C1 segment of cervical spinal cord (tissue), 14 donors: ENCODE data around the gene SH3TC1.
A peak's percentile ranks its signal among the peaks of the same experiment; 100 is the strongest.

ENCODE experiments used
- DNase-seq, 14 donors: peaks; one replicate each; lab custom pipeline; 2025; lab: John Stamatoyannopoulos, UW

The SH3TC1 gene

DNA sequence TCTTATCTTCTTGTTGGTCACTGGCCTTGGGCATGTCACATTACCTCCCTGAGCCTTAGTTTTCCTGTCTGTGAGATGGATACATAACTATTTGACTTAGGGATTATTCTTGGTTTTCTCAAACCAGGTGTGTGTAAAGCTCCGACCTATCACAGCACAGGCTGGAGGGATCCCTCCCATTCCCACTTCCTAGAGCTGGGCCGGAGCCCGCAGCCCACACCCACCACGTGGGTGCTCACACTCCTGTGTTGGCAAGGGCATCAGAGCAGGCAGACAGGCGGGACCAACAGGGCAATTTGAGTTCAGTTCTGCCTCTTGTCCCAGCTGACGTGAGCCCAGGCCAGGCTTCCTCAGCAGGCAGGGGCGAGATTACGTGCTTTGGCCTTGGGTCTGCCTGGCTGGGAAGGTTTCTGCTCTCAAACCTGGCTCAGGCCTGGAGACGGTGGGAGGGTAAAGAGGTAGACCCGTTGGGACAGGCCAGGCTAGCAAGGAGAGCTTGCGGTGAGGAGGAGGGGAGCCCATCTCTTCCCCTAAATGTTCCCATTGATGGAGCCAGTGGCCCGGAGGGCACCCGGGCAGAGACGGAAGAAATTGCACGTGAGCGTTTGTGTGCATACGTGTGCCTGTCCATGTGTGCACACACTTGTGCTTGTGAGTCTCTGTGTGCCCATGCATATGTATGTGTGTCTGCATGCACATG, 734 bp upstream of the SH3TC1 start:
- peak in 1 of 14 donors; percentile 65 for DNase-seq

DNA sequence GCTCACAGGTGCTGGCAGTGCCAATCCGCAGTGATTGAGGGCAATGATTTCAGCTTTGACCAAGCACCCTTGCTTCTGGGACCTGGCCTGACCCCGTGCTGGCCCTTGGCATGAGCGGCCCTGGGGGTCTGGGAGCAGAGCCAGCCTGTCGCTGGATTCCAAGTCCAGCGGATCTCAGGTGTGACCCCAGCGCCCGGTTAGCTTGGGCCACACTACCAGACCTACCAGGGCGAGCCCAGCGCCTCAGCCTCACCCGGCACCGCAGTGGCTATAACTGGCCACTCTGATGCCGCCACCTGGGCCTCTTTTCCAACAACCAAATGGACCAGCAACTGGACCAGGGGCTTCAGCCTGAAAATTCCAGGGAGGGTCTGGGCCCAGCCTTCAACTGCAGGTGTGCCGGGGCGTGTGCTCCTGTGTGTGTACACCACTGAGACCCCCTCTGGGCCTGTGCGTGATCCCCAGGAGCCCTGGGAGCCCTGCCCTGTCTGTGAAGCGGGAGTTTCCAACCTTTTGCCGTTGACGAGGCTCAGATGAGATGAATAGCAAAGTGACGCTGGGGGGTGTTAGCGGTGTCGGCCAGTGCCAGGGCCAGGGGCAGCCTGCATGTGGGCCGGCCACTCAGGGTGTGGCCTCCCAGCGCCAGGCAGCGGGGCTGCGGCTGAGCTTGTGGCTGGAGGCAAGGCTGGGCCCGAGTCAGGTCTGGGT, 658 bp downstream of the SH3TC1 start:
- DNase-seq: no peak

DNA sequence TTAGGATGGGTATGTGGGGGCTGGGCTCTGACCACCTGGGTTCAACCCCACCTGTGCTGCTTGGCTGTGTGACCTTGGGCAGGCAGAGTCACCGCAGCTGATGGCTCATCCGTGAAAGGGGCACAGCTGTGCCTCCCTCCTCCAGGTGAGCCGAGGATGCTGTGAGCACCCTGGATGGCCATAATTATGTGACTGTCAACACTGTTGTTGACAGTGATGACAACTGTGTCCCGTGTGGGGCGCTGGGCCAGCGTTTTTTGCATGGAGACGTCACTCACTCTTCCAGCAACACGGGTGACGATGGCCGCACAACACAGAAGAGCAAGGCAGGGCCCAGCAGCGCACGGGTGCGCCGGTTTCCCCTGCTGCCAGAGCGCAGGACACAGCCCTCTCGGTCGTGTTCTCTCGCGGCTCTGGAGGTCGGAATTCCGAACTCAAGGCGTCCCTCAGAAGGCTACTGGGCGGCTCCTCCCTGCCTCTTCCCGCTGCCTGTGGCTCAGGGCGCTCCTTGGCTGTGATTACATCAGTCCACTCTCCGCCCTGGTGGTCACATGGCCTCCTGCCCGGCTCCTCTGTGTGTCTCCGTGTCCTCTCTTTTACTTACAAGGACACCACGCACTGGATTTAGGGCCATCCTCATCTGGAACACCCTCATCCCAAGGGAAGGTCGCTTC, 1.3 kb downstream of the SH3TC1 start:
- peak in 2 of 14 donors; percentile 18 to 19 for DNase-seq

DNA sequence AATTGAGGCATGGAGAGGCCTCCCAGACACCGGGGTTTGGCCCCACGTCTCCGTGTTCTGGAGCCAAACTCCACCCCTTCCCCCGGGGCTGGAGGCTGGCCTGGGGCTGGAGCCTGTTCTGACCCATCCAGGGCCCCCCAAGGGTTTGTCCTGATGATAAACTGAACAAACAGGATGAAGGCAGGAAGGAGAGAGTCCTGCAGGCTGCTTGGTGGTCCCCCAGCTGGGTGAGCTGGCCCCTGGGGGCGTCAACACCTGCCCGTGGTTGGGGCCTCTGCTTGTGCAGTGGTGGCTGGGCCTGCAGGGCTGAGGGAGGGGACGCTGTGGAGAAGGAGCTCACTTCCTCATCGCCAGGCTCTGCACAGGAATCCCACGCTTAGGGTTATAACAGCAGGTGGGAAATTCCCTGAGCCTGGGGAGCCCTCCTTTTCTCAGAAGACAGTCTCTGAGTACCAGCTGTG, 2.3 kb downstream of the SH3TC1 start:
- peak in 1 of 14 donors; percentile 9 for DNase-seq

DNA sequence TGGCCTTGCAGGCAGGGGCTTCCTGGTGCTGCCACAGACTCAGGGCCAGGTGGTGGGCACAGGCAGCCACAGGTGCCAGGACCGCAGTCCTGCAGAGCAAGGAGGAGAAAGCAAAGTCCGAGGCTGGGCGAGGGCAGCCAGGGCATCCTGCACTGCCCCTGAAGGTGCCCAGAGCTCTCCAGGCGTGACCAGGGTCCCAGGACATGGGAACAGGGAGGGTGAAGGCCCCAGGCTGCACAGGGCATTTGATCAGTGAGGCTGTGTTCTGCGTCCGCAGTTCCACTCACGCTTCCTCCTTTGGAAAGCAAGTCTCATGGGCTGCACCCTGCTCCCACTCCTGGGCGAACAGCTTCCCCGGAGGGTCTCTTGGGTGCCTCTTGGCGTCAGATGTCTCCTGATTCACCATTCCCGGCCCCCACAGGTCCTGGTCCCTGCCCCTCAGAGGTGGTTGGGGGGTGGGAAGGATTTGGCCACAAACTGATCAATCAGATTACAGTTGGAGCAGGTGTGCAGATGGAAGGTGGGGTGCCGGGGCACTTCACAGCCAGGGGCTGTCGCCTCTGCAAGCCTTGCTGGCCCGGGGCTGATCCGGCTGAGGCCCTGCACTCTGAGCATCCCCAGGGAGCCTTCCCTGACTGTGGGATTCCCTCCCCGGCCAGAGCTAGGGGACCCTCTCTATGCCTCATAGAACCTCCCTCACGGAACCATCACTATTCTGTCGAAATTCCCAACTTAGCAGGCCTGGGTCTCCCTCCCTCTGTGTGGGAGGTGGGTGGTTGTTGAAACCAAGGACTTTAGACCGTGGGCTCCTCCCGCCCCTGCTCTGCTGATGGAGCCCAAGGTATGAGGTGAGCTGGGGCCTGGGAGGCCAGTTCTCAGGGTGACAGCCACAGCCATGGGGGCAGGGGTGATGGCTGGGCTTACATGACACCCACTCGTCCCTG, 3.3 kb downstream of the SH3TC1 start:
- DNase-seq: no peak

DNA sequence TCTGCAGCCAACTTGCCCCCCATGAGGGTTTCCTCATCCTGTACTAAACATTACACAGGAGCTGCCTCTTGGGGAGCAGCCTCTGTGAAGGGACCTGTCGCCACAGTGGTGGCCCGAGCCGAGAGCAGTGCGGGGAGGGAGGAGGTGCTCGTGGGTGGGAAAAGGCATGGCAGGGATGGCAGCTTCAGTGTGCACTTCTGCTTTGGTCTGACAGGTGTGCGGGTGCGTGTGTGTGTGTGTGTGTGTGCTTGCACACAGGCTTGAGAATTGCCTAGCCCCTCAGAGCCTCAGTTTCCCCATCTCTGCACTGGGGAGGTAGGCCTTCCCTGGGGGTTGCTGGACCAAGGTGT, 3.9 kb downstream of the SH3TC1 start:
- DNase-seq: no peak

DNA sequence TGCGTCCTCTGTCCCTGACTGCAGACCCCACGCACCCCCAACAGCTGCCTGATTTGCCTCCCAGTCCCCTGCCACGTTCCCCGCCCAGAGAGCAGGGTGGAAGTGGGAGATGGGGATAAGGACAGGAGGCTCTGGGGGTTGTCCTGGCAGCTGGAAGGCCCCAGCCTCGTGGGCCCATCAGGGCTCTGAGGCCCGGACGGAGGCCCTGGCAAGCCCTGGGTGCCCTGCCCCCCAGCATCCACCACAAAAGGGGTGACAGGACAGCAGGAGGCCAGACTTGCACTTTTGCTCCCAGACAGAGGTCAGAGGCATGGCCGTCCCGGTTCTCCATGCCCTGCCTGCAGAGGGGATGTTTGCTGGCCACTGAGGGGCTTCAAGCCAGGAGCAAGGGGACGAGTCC, 4.7 kb downstream of the SH3TC1 start:
- DNase-seq: no peak

DNA sequence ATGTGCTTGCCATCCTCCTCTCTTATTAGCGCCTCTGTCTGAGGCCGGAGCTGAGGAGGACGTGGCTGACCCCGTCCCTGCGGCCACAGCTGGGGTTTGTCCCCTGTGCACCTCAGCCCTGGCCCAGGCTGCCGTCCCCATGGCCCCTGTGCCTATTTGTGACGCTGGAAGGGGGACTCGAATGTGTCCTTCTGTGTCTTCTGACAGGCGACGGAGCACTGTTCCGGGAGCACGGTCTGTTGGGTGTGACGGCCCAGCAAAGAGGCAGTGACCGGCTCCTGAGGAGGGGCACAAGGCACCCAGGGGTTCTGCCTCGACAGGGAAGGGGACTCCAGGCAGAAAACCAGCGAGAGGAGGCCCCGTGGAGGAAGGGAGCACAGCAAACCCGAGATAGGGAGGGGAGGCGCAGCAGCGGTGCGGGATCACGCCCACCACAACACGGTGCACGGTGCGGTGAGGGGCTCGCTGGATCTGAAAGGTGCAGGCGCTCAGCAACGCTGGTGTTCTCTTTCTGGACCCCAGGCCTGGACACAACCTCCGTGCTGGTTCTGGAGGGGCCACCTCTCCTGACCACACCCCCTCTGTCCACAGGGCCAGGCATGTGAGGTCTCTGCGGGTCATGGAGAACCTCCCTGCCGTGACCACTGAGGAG, 5.6 kb downstream of the SH3TC1 start:
- no peak for DNase-seq

DNA sequence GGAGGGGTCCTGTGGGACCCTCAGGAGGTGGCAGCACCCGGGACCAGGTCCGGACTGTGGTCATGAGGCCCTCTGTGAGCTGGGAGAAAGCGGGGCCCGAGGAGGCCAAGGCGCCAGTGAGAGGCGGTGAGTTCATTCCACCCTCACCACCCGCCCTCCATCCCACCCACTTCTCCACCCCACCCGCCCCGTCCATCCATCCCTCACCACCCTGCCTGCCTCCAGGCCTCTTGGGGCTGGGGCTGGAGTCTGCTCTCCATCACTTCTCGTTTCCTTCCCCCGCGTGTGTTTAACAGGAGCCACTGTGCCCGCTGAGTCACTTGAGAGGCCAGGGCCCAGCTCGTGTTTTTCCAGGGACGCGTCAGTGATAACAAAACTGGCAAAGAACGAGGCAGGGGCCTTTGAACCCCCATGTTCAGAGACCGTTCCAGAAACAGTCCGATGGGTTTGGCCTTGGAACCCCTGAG, 6.2 kb downstream of the SH3TC1 start:
- peak in 1 of 14 donors; percentile 10 for DNase-seq

DNA sequence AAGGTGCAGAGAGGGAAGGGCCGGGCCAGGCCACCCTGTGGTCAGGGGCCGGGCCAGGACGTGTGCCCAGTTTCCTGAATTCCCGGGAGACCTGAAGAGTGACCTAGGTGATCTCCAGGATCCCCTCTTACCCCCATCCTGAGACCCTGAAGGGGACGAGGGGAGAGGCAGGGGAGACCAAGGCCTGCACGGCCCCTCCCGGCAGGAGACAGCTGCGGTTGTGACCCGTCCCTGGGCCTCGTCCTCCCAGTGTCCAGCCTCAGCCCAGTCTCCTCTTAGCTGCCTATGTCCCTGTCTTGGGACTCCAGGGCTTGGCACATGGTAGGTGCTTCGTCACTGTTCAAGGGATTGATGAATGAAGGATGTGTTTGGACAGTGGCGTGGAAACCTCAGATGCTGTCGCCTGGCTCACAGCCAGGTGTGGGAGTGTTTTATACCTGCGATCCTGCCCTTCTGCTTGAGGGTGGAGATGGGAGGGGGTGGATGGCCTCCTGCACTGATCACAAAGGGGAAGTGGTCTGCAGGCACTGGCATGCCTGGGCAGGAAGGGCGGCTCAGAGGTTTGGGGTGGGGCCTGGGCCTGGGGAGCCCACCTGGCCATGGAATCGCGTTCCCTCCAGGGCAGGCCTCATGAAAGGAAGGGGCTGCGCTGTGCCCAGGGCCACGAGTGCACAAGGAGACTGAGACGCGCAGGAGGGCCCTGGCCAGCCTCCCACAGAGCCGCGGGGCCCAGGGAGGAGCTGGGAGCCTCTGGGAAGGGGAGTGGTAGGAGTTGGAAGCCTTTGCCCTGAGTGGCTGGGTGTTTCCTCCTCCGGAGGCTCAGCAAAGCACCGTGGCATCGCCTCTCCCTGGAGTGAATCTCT, 6.9 kb downstream of the SH3TC1 start:
- peak in 1 of 14 donors; percentile 18 for DNase-seq

DNA sequence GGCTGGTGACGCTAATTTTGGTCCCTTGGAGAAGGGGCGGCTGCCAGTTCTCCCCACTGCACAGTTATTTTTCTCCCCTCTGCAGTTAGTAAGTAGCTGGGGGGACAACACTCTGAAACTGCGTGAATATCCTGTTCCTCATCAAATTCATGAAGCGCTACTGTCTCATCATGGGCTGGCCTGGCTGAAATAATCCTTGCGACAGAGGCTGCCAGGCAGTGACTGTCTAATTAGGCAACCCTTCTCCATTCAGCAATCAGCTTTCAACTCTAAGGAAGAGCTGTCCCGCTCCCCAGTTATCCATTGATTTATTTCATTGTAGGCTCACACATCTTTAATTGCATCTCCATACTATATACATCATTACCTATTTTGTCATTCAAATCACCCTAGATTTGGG, 8.2 kb downstream of the SH3TC1 start:
- DNase-seq: peak in 1 of 14 donors; percentile 38

DNA sequence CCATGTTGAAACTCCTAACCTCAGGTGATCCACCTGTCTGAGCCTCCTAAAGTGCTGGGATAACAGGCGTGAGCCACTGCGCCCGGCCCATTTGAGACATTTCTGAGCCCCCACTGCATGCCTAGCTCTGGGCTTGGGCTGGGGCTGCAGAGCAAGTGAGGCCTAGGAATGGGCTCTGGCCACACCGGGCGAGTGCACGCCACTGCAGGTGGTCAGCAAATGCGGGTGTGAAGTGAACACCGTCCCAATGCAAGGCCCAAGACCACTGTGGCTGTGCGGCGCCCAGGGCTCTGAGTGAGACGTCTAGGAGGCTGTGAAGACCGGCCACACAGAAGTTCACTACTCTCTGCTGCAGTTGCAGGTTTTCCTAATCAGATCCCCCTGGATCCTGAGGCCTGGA, 9.5 kb downstream of the SH3TC1 start:
- no peak for DNase-seq

DNA sequence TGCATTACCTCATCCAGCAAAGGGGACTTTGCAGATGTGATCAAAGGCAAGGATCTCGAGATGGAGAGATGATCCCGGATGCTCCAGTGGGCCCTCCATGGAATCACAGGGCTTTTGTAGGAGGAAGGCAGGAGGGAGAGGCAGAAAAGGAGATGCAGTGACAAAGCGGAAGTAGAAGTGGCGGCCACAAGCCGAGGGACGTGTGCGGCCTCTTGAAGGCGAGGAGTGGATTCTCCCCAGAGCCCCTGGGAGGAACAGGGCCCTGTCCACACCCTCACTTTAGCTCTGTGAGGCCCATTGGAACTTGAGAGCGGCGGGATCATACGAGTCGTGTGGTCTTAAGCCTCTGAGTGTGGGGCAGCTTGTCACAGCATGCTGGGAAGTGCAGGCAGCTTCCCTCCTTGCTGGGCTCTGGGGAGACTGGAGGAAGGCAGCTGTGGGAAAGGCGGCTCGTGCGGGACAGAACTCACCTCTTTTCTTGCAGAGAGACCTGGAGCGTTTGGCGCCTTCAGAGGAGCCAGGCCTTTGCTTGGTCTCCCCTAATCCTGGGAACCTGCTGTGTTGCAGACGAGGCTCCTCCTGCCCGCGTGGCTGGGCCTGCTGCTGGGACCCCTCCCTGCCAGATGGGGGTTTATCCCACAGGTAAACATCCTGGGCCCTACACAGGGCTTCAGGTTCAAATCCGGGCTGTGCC, 10.2 kb downstream of the SH3TC1 start:
- DNase-seq: no peak

DNA sequence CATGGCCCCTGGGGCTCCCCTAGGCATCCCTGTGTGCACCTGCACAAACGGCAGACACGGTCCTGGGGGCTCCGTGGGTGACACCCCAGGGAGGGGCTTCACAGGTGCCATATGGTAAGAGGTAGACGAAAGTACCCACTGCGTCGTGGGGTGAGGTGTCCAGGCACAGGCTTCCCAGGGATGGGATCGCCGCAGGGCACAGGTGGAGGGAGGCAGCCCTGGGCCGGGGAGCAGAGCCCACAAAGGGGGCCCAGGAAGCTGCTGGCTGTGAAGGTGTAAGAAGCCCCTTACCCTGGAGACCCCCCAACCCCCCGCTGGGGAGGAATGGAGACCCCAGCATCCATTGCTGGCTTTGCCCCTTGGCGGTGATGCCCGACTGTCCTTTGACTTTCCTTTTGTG, 10.9 kb downstream of the SH3TC1 start:
- no peak for DNase-seq

DNA sequence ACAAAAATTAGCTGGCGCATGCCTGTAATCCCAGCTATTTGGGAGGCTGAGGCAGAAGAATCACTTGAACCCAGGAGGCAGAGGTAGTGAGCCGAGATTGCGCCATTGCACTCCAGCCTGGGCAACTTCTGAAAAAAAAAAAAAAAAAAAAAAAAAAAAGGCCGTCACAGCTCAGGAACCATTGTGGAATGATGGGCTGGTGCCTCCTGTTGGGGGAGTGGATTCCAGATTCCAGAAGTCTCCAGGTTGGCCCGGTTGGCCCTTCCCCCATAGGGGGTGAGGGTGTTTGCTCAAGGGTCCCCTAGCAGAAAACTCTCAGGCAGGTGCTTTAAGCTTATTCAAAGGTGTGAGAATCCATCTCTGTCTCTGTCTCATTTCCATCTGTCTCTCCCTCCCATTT, 11.5 kb downstream of the SH3TC1 start:
- no peak for DNase-seq

DNA sequence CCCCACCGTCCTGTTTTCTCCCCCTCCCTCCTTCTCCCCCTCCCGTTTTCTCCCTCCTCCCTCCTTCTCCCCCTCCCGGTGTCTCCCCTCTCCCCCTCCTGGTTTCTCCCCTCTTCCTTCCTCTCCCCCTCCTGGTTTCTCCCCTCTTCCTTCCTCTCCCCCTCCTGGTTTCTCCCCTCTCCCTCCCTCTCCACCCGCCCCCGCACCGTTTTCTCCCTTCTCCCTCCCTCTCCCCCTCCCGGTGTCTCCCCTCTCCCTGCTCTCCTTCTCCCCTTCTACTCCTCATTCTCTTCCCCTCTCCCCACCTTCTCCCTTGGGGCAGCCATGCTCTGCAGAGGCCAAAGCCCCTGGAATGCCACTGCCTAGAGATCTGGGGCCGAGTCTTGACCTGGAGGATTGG, 12.2 kb downstream of the SH3TC1 start:
- no peak for DNase-seq

DNA sequence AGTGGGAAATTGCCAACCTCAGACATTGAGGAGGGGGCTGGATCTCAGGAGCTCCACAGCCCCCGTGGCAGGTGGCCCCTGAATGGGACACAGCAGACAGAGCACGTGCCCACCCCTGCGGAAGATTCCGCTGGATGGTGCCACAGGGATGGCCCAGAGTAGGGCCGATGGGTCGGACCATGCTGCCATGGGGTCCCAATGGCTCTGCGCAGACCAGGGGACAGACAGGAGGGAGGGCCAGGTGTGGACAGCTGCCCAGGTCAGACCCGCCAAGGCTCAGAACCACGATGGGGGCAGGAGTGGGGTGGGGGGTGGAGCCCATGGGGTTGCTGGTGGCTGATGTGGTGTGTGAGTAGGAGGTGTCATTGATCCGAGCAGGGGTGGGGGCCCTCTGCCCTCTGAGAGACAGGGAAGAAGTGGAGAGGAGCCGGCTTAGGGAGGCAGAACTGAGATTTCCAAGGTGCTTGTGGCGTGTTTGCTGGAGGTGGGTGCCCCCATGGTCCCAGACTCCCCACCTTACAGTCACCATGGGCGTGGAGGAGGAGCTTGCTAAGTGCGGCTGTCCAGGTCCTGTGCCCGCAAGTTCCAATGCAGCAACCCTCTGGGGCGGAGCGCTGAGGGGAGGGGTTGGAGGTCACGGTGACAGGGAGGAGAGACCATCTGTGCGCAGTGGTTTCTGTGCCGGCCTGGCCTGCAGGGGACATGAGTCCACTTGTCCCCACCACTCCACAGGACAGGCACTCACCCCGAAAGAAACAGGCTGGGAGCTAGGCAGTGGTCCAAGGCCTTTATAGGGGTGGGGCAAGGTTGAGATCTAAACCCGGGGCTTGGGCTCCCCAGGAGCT, 12.9 kb downstream of the SH3TC1 start:
- DNase-seq: no peak

DNA sequence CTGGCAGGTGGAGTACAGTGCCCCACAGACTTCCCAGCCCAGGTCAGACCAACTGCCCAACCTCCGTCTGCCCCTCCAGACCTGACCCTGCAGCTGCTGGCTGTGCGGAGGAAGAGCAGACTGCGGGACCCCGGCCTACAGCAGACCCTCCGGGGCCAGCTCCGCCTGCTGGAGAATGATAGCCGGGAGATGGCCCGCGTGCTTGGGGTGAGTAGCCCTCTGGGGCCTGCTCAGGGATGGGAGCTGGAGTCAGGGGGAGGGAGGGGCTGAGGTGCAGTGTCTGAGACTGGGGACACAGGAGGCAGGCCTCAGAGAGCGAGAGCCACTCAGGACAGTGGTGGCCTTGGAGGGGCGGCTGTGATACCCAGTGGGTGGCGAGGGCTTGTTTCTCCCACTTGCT, 13.5 kb downstream of the SH3TC1 start:
- DNase-seq: no peak
